Measurements from ENCODE around the gene RAD52.

Gene RAD52

DNA sequence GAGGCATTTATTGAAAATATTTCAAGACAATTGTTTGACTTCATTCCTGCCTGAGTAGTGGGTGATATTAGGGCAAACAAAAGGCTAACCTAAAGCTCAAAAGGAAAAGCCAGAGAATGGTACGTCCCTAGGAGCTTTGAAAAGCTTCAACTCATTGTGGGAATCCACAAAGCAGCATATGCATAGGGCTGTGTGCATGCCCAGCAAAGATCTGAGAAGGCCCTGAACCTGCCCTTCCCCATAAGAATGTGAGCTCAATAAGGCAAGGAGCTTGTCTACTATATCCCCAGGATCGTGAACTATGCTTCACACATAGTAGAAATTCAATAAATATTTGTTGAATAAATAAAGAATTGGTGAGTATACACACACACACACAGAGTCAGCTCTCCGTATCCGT is 19.1 kb upstream of the RAD52 start:
- no peaks in the 10 kb centered on the region for H3K9me3 ChIP-seq (ENCODE audit: control insufficient read depth, low read length)
- no peaks in the 10 kb centered on the region for H3K4me1 ChIP-seq (ENCODE audit: control insufficient read depth, insufficient read depth, low read length, poor library complexity, severe bottlenecking)
- H3K27ac ChIP-seq (ENCODE audit: insufficient read depth, low read length, poor library complexity, severe bottlenecking): no peak overlapping the region
- no peak overlapping the region for H3K4me3 ChIP-seq (ENCODE audit: insufficient read depth, low read depth, low read length, poor library complexity, severe bottlenecking)
- DNase-seq: no peak
- no peaks in the 10 kb centered on the region for H3K36me3 ChIP-seq (ENCODE audit: control insufficient read depth, insufficient read depth, low read length)
- H3K27me3 ChIP-seq (replicated peaks; ENCODE audit: control insufficient read depth, insufficient read depth, low read length, poor library complexity, severe bottlenecking): no peaks in the 10 kb centered on the region

DNA sequence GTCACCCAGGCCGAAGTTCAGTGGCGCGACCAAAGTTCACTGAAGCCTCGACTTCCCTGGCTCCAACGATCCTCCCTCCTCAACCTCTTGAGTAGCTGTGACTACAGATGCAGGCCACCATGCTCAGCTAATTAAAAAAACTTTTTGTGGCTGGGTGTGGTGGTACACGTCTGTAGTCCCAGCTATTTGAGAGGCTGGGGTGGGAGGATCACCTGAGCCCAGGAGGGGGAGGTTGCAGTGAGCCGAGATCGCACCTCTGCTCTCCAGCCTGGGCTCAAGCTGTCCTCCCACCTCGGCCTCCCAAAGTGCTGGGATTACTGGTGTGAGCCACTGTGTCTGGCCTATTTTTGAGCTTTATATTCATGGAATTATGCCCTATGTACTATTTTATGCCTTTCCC is 18.1 kb upstream of the RAD52 start:
- no peaks in the 10 kb centered on the region for H3K4me1 ChIP-seq (ENCODE audit: control insufficient read depth, insufficient read depth, low read length, poor library complexity, severe bottlenecking)
- H3K36me3 ChIP-seq (ENCODE audit: control insufficient read depth, insufficient read depth, low read length): no peaks in the 10 kb centered on the region
- no peak overlapping the region for H3K4me3 ChIP-seq (ENCODE audit: insufficient read depth, low read depth, low read length, poor library complexity, severe bottlenecking)
- no peak overlapping the region for H3K27ac ChIP-seq (ENCODE audit: insufficient read depth, low read length, poor library complexity, severe bottlenecking)
- no peaks in the 10 kb centered on the region for H3K9me3 ChIP-seq (ENCODE audit: control insufficient read depth, low read length)
- no peaks in the 10 kb centered on the region for H3K27me3 ChIP-seq (replicated peaks; ENCODE audit: control insufficient read depth, insufficient read depth, low read length, poor library complexity, severe bottlenecking)
- no peak for DNase-seq

DNA sequence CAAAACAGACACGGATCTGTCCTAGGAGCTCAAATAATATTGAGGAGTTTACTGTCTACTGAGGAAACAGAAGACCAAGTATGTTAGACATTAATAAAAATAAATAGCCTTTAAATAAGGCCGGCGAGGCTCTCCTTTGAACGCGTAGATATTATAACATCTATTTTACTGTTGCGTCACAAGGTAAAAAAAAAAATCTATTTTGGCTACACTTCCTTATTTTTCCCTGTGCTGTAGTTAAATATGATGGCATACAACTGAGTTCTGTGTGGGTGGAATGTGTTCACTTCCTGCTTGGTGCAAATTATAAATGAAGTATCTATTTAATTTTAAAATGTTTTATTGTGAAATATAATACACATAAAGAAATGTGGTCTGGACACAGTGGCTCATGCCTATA is 17.2 kb upstream of the RAD52 start:
- Histone ChIP-seq H3K27me3 (replicated peaks; ENCODE audit: control insufficient read depth, insufficient read depth, low read length, poor library complexity, severe bottlenecking) (no peaks in the 10 kb centered on the region), H3K36me3 (ENCODE audit: control insufficient read depth, insufficient read depth, low read length) (no peaks in the 10 kb centered on the region), H3K27ac (ENCODE audit: insufficient read depth, low read length, poor library complexity, severe bottlenecking) (no peak overlapping the region), H3K9me3 (ENCODE audit: control insufficient read depth, low read length) (no peaks in the 10 kb centered on the region), H3K4me1 (ENCODE audit: control insufficient read depth, insufficient read depth, low read length, poor library complexity, severe bottlenecking) (no peaks in the 10 kb centered on the region), H3K4me3 (ENCODE audit: insufficient read depth, low read depth, low read length, poor library complexity, severe bottlenecking) (no peak overlapping the region)
- no peak for DNase-seq

DNA sequence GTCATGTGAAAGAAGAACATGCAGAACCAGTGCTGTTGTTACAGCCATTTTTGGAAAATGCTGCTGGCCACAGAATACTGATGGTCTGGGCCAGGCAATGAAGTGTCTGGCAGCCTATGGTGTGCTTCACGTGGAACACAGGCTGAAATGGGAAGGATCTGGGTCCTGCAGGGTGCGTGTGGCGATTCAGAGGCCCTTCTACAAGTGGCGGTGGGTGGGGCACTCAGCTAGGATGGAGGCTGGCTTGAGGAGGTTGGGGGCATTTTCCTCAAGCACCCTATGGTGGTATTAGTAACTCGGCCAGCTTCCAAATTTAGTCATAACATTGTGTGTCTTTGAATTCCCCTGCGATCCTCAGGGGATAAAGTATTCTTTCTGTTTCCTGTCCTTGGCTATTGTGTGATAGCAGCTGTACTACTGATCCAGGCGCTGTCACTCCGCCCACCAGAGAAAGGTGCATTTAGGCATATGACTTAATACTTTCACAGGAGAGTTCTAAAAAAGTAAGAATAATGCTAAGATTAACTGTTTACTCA is 9.2 kb upstream of the RAD52 start:
- Histone ChIP-seq H3K4me3 (ENCODE audit: insufficient read depth, low read depth, low read length, poor library complexity, severe bottlenecking) (no peak overlapping the region), H3K9me3 (ENCODE audit: control insufficient read depth, low read length) (no peaks in the 10 kb centered on the region), H3K4me1 (ENCODE audit: control insufficient read depth, insufficient read depth, low read length, poor library complexity, severe bottlenecking) (no peaks in the 10 kb centered on the region), H3K27ac (ENCODE audit: insufficient read depth, low read length, poor library complexity, severe bottlenecking) (no peak overlapping the region), H3K36me3 (ENCODE audit: control insufficient read depth, insufficient read depth, low read length) (no peaks in the 10 kb centered on the region), H3K27me3 (replicated peaks; ENCODE audit: control insufficient read depth, insufficient read depth, low read length, poor library complexity, severe bottlenecking) (no peaks in the 10 kb centered on the region)
- DNase-seq: no peak

DNA sequence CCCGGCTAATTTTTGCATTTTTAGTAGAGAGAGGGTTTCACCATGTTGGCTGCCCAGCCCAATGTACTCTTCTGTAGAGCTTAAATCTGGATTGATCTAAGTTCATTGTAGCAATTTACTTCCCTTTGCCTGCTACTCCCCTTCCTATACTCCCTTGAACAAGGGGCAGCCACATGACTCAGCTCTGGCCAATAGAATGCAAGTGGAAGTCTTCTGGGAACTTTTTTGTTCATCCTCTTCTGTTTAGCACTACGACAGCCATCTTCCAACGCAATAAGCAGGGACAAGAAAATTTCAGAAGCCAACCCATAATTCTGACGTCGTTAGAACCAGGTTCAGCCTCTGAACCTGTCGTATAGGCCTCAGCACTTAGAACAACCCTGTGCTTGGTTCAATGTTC is 6.4 kb upstream of the RAD52 start:
- Histone ChIP-seq H3K27ac (ENCODE audit: insufficient read depth, low read length, poor library complexity, severe bottlenecking) (no peak overlapping the region), H3K4me1 (ENCODE audit: control insufficient read depth, insufficient read depth, low read length, poor library complexity, severe bottlenecking) (no peaks in the 10 kb centered on the region), H3K27me3 (replicated peaks; ENCODE audit: control insufficient read depth, insufficient read depth, low read length, poor library complexity, severe bottlenecking) (no peaks in the 10 kb centered on the region), H3K36me3 (ENCODE audit: control insufficient read depth, insufficient read depth, low read length) (no peaks in the 10 kb centered on the region), H3K9me3 (ENCODE audit: control insufficient read depth, low read length) (no peaks in the 10 kb centered on the region), H3K4me3 (ENCODE audit: insufficient read depth, low read depth, low read length, poor library complexity, severe bottlenecking) (no peak overlapping the region)
- no peak for DNase-seq

DNA sequence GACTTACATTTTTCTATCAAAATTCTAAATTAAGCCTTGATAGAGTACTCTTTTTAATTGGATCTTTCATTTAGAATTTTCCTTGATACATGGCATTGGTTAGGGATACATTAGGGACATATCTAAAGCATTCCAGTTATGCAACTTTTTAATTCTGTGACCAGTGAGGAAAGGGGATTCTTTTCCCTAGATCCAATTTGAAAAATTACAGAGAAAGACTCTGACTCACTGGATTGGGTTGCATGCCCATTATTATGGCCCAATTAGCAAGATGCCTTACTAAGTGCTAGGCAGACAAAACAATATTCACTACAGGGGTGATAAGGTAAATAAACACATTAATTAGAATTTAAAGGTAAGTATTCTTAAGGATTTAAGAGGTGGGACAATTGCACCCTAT is 5.2 kb upstream of the RAD52 start:
- Histone ChIP-seq H3K9me3 (ENCODE audit: control insufficient read depth, low read length) (no peaks in the 10 kb centered on the region), H3K4me1 (ENCODE audit: control insufficient read depth, insufficient read depth, low read length, poor library complexity, severe bottlenecking) (no peaks in the 10 kb centered on the region), H3K27ac (ENCODE audit: insufficient read depth, low read length, poor library complexity, severe bottlenecking) (no peak overlapping the region), H3K36me3 (ENCODE audit: control insufficient read depth, insufficient read depth, low read length) (no peaks in the 10 kb centered on the region), H3K27me3 (replicated peaks; ENCODE audit: control insufficient read depth, insufficient read depth, low read length, poor library complexity, severe bottlenecking) (no peaks in the 10 kb centered on the region), H3K4me3 (ENCODE audit: insufficient read depth, low read depth, low read length, poor library complexity, severe bottlenecking) (no peak overlapping the region)
- DNase-seq: no peak

DNA sequence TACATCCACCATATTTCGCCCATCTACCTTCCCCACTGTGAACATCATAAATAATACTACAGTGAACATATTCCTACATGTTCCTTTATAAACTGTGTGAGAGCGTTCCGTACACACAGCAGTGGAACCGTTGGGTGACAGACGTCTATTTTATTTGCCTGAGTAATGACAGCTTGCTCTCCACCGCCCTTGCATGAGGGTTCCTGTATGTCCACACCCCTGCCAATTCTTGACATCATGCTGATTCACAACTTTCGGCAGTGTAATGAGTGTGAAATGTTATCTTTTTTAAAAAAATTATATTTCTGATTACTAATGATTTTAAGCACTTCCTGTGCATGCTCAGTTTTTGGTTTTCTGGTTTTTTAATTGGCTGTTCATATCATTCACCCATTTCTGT is 4.3 kb upstream of the RAD52 start:
- H3K27ac ChIP-seq (ENCODE audit: insufficient read depth, low read length, poor library complexity, severe bottlenecking): no peak overlapping the region
- H3K36me3 ChIP-seq (ENCODE audit: control insufficient read depth, insufficient read depth, low read length): no peaks in the 10 kb centered on the region
- no peaks in the 10 kb centered on the region for H3K9me3 ChIP-seq (ENCODE audit: control insufficient read depth, low read length)
- no peak for DNase-seq
- no peak overlapping the region for H3K4me3 ChIP-seq (ENCODE audit: insufficient read depth, low read depth, low read length, poor library complexity, severe bottlenecking)
- peaks cover 1% of the 10 kb centered on the region for H3K4me1 ChIP-seq (ENCODE audit: control insufficient read depth, insufficient read depth, low read length, poor library complexity, severe bottlenecking)
- no peaks in the 10 kb centered on the region for H3K27me3 ChIP-seq (replicated peaks; ENCODE audit: control insufficient read depth, insufficient read depth, low read length, poor library complexity, severe bottlenecking)

DNA sequence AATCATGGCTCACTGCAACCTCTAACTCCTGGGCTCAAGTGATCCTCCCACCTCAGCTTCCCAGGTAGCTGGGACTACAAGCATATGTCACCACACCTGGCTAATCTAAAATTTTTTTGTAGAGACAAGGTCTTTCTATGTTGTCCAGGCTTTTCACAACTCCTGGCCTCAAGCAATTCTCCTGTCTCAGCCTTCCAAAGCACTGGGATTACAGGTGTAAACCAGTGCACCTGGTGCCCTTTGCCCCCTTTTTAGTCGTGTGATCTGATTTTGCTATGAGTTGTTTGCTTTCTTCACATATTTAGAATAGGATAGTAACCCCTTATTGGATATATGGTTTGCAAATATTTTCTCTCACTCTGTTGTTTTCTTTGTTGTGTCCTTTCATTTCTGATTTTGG is 1.7 kb upstream of the RAD52 start:
- Histone ChIP-seq H3K9me3 (ENCODE audit: control insufficient read depth, low read length) (no peaks in the 10 kb centered on the region), H3K36me3 (ENCODE audit: control insufficient read depth, insufficient read depth, low read length) (no peaks in the 10 kb centered on the region), H3K27me3 (replicated peaks; ENCODE audit: control insufficient read depth, insufficient read depth, low read length, poor library complexity, severe bottlenecking) (no peaks in the 10 kb centered on the region), H3K27ac (ENCODE audit: insufficient read depth, low read length, poor library complexity, severe bottlenecking) (no peak overlapping the region), H3K4me3 (ENCODE audit: insufficient read depth, low read depth, low read length, poor library complexity, severe bottlenecking) (no peak overlapping the region), H3K4me1 (ENCODE audit: control insufficient read depth, insufficient read depth, low read length, poor library complexity, severe bottlenecking) (peaks cover 2% of the 10 kb centered on the region)
- DNase-seq: no peak

DNA sequence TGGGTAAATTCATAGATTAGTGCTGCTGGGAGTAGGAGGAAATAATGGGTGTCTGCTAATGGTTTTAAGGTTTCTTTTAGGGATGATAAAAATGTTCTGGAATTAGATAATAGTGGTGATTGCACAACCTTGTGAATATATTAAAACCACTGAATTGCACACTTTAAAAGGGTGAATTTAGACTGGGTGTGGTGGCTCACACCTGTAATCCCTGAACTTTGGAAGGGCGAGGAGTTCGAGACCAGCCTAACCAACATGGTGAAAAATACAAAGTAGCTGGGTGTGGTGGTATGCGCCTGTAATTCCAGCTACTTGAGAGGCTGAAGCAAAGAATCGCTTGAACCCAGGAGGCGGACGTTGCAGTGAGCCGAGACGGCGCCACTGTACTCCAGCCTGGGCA is 1.3 kb downstream of the RAD52 start:
- Histone ChIP-seq H3K4me1 (ENCODE audit: control insufficient read depth, insufficient read depth, low read length, poor library complexity, severe bottlenecking) (peaks cover 2% of the 10 kb centered on the region), H3K9me3 (ENCODE audit: control insufficient read depth, low read length) (no peaks in the 10 kb centered on the region), H3K36me3 (ENCODE audit: control insufficient read depth, insufficient read depth, low read length) (no peaks in the 10 kb centered on the region), H3K27ac (ENCODE audit: insufficient read depth, low read length, poor library complexity, severe bottlenecking) (peak overlapping the region; percentile 72), H3K4me3 (ENCODE audit: insufficient read depth, low read depth, low read length, poor library complexity, severe bottlenecking) (peak overlapping the region; percentile 84), H3K27me3 (replicated peaks; ENCODE audit: control insufficient read depth, insufficient read depth, low read length, poor library complexity, severe bottlenecking) (no peaks in the 10 kb centered on the region)
- DNase-seq: no peak

DNA sequence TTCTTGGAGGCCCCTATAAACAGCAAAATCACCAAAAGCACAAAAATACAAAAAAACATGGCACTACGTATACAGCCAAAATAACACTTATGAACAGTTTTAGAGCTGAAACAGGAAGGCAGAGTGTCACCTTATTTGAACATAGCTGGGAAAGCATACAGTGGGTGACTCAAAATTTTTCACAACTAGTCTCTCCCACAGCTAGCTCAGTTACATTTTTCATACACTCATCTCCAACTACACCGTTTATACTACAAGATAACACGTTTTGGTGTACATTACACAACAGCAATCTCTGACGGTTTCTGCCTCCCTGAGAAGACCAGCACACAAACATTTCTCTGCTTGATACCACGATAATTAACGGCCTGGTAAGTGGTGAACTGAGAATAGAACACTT is 2.9 kb downstream of the RAD52 start:
- no peaks in the 10 kb centered on the region for H3K9me3 ChIP-seq (ENCODE audit: control insufficient read depth, low read length)
- H3K4me3 ChIP-seq (ENCODE audit: insufficient read depth, low read depth, low read length, poor library complexity, severe bottlenecking): no peak overlapping the region
- H3K27ac ChIP-seq (ENCODE audit: insufficient read depth, low read length, poor library complexity, severe bottlenecking): no peak overlapping the region

DNA sequence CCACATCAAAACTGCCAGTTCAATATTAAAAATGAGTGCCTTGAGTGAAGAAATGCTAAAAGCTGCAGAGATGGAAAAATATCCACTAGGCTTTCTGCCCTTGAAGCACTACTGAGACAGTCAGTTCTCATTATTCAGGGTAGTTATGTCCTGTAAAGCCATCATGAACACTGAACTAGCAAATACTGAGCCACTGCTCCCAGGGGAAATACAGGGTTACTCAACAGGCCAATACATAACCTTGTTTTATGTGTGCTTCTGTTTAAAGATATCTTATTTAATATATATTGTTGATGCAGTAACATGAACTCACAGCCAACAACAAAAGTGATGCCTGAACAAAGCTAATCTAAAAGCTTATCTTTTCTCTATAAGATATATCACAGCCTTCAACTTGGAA is 3.3 kb downstream of the RAD52 start:
- Histone ChIP-seq H3K4me3 (ENCODE audit: insufficient read depth, low read depth, low read length, poor library complexity, severe bottlenecking) (no peak overlapping the region), H3K27ac (ENCODE audit: insufficient read depth, low read length, poor library complexity, severe bottlenecking) (no peak overlapping the region), H3K9me3 (ENCODE audit: control insufficient read depth, low read length) (no peaks in the 10 kb centered on the region), H3K36me3 (ENCODE audit: control insufficient read depth, insufficient read depth, low read length) (no peaks in the 10 kb centered on the region), H3K27me3 (replicated peaks; ENCODE audit: control insufficient read depth, insufficient read depth, low read length, poor library complexity, severe bottlenecking) (no peaks in the 10 kb centered on the region), H3K4me1 (ENCODE audit: control insufficient read depth, insufficient read depth, low read length, poor library complexity, severe bottlenecking) (peaks cover 2% of the 10 kb centered on the region)
- no peak for DNase-seq

More for the DNA sequence above, 2.9 kb downstream of the RAD52 start:
- peaks cover 2% of the 10 kb centered on the region for H3K4me1 ChIP-seq (ENCODE audit: control insufficient read depth, insufficient read depth, low read length, poor library complexity, severe bottlenecking)
- no peaks in the 10 kb centered on the region for H3K27me3 ChIP-seq (replicated peaks; ENCODE audit: control insufficient read depth, insufficient read depth, low read length, poor library complexity, severe bottlenecking)
- no peak for DNase-seq
- H3K36me3 ChIP-seq (ENCODE audit: control insufficient read depth, insufficient read depth, low read length): no peaks in the 10 kb centered on the region

Data from effector memory CD4-positive, alpha-beta T cell (primary cell).